SK-N-SH (cell line): Measurements from ENCODE around the gene PTX3. TPM values are rescaled to one million over a fixed set of nuclear protein-coding genes. Genes with fewer than 3 reads are reported as not detected.

Source experiments
- CTCF ChIA-PET: fragments of 300-600, 350-600 bp; formaldehyde crosslinking; extraction: SDS; loops from one replicate; lab custom pipeline; 2021; lab: Yijun Ruan, JAX
- POLR2A ChIA-PET: fragments of 350-600 bp; sonication (Branson Sonifier 250); formaldehyde crosslinking; extraction: SDS; loops from one replicate; lab custom pipeline; 2020; ENCODE audit warnings: antibody characterized with exemption, inconsistent platforms; lab: Yijun Ruan, JAX
- DNase-seq: peaks from one replicate; pipeline ENCODE4 v3.0.0; 2012
- H2AFZ ChIP-seq: fragments of 200-600 bp; sonication (generic); 2 replicates; pipeline ENCODE4 v1.8.1; 2016; ENCODE audit warnings: antibody characterized with exemption, mild to moderate bottlenecking, low read depth
- H3F3A ChIP-seq: fragments of 200-600 bp; sonication (generic); replicated peaks from 2 replicates; pipeline ENCODE3; 2016; ENCODE audit warnings: antibody characterized with exemption, mild to moderate bottlenecking; ENCODE audit not compliant: insufficient read depth
- H3K27ac ChIP-seq, 2 experiments: fragments of 200-500 bp in 1 of 2; fragments of 200-600 bp in 1 of 2; sonication (Bioruptor generic) in 1 of 2; sonication (generic), shearing (Covaris generic) in 1 of 2; 2 replicates each; pipeline versions ENCODE4 v1.5.1 to v1.6.1; 2014 to 2016; ENCODE audit warnings: low read depth in 2 of 2, inconsistent platforms in 1 of 2, low read length in 1 of 2, mild to moderate bottlenecking in 1 of 2, mixed read lengths in 1 of 2
- H3K27me3 ChIP-seq: fragments of 200-600 bp; sonication (generic), shearing (Covaris generic); 2 replicates; pipeline ENCODE4 v1.6.1; 2016; ENCODE audit warnings: mixed run types; ENCODE audit not compliant: insufficient read depth
- H3K36me3 ChIP-seq, 2 experiments: fragments of 200-500 bp in 1 of 2; fragments of 200-600 bp in 1 of 2; sonication (Bioruptor generic) in 1 of 2; sonication (generic) in 1 of 2; replicated peaks in 1 of 2; 2 replicates each; pipeline versions ENCODE3 to v1.5.1; 2014 to 2016; ENCODE audit warnings: low read length in 1 of 2, mild to moderate bottlenecking in 1 of 2; ENCODE audit not compliant: insufficient read depth in 2 of 2, control insufficient read depth in 1 of 2
- H3K4me1 ChIP-seq, 2 experiments: fragments of 200-500 bp in 1 of 2; fragments of 200-600 bp in 1 of 2; sonication (Bioruptor generic) in 1 of 2; sonication (generic), shearing (Covaris generic) in 1 of 2; 2 replicates each; pipeline versions ENCODE4 v1.5.1 to v1.6.1; 2014 to 2016; ENCODE audit warnings: low read depth in 1 of 2, low read length in 1 of 2, mixed run types in 1 of 2; ENCODE audit not compliant: insufficient read depth in 2 of 2, control insufficient read depth in 1 of 2
- H3K4me2 ChIP-seq: fragments of 200-600 bp; sonication (generic), shearing (Covaris generic); 2 replicates; pipeline ENCODE4 v1.6.1; 2017; ENCODE audit warnings: mixed run types
- H3K4me3 ChIP-seq, 2 experiments: fragments of 200-500 bp in 1 of 2; fragments of 200-600 bp in 1 of 2; sonication (Bioruptor generic) in 1 of 2; sonication (generic), shearing (Covaris generic) in 1 of 2; 2 replicates each; pipeline versions ENCODE4 v1.5.1 to v1.8.1; 2014 to 2016; ENCODE audit warnings: low read depth in 2 of 2, inconsistent platforms in 1 of 2, low read length in 1 of 2, mild to moderate bottlenecking in 1 of 2, mixed read lengths in 1 of 2, moderate library complexity in 1 of 2
- H3K79me2 ChIP-seq: fragments of 200-600 bp; sonication (generic); 2 replicates; pipeline ENCODE4 v1.8.1; 2017; ENCODE audit warnings: mild to moderate bottlenecking; ENCODE audit not compliant: insufficient read depth
- H3K9ac ChIP-seq: fragments of 200-600 bp; sonication (generic); 2 replicates; pipeline ENCODE4 v1.6.1; 2017; ENCODE audit warnings: mixed run types
- H3K9me2 ChIP-seq: fragments of 200-600 bp; sonication (generic); 2 replicates; pipeline ENCODE4 v1.6.1; 2017; ENCODE audit warnings: mixed run types
- H3K9me3 ChIP-seq: fragments of 200-600 bp; sonication (generic); 2 replicates; pipeline ENCODE4 v1.6.1; 2017; ENCODE audit warnings: mixed run types, mild to moderate bottlenecking, moderate library complexity
- H4K20me1 ChIP-seq: fragments of 200-600 bp; sonication (generic); 2 replicates; pipeline ENCODE4 v1.6.1; 2017; ENCODE audit warnings: mild to moderate bottlenecking, mixed run types; ENCODE audit not compliant: insufficient read depth
- CHD2 ChIP-seq: fragments of 150-350 bp; IDR thresholded peaks from 2 replicates; pipeline ENCODE4 v1.6.1; 2018; ENCODE audit warnings: low read length; ENCODE audit not compliant: partially characterized antibody
- EZH2phosphoT487 ChIP-seq: fragments of 200-600 bp; sonication (generic); IDR thresholded peaks from 2 replicates; pipeline ENCODE4 v1.6.1; 2017; ENCODE audit warnings: low read depth, mixed run types, mild to moderate bottlenecking, antibody characterized with exemption, moderate library complexity, borderline replicate concordance
- FOXJ3 ChIP-seq: sonication (generic); formaldehyde crosslinking; IDR thresholded peaks from 2 replicates; pipeline ENCODE4 v1.5.1; 2020; ENCODE audit warnings: mild to moderate bottlenecking, missing genetic modification reagents
- FOXM1 ChIP-seq: IDR thresholded peaks from 2 replicates; pipeline ENCODE4 v1.4.0; 2012; ENCODE audit warnings: low read depth, mild to moderate bottlenecking
- GABPA ChIP-seq: IDR thresholded peaks from 2 replicates; pipeline ENCODE4 v1.4.0; 2012; ENCODE audit warnings: low read depth, mild to moderate bottlenecking
- GATA2 ChIP-seq: sonication (generic); formaldehyde crosslinking; IDR thresholded peaks from 2 replicates; pipeline ENCODE4 v1.5.0; 2020; ENCODE audit warnings: mild to moderate bottlenecking, missing genetic modification reagents
- JUND ChIP-seq: IDR thresholded peaks from 2 replicates; pipeline ENCODE4 v1.4.0; 2012
- NFIC ChIP-seq: IDR thresholded peaks from 2 replicates; pipeline ENCODE4 v1.4.0; 2012; ENCODE audit warnings: borderline replicate concordance
- RXRA ChIP-seq: IDR thresholded peaks from 2 replicates; pipeline ENCODE4 v1.4.0; 2012; ENCODE audit warnings: low read depth, mild to moderate bottlenecking, borderline replicate concordance
- SMC3 ChIP-seq: IDR thresholded peaks from 2 replicates; pipeline ENCODE4 v1.6.1; 2012; ENCODE audit warnings: low read depth, low read length, improper control_type of control experiment
- TAF1 ChIP-seq: IDR thresholded peaks from 2 replicates; pipeline ENCODE4 v1.6.1; 2012; ENCODE audit warnings: low read depth, mild to moderate bottlenecking, low read length, moderate library complexity, borderline replicate concordance
- ZBTB33 ChIP-seq: IDR thresholded peaks from 2 replicates; pipeline ENCODE4 v1.4.0; 2012; ENCODE audit warnings: low read depth, borderline replicate concordance
- WGBS: methylation state at CpG from one replicate; pipeline ENCODE4 v1.1.6; 2017; ENCODE audit warnings: low lambda C conversion rate; 5-methylcytosine and 5-hydroxymethylcytosine counted together
- polyA plus RNA-seq, 3 experiments: library from polyadenylated mRNA; depleted of rRNA; stranded (reverse); fragments of >200 nt; gene quantifications; 2 replicates each; pipeline ENCODE4 v1.2.3, GENCODE V29; 2012
- TF ChIP-seq, protein P1 (sequence below): IDR thresholded peaks from 2 replicates; pipeline ENCODE4 v1.4.0; 2012; ENCODE audit warnings: low read depth
- TF ChIP-seq, protein P2 (sequence below): IDR thresholded peaks from 2 replicates; pipeline ENCODE4; 2012

The PTX3 gene
- polyA plus RNA-seq, 1 of the 3 experiments (the other 2 are of a cell fraction): 208 TPM

DNA sequence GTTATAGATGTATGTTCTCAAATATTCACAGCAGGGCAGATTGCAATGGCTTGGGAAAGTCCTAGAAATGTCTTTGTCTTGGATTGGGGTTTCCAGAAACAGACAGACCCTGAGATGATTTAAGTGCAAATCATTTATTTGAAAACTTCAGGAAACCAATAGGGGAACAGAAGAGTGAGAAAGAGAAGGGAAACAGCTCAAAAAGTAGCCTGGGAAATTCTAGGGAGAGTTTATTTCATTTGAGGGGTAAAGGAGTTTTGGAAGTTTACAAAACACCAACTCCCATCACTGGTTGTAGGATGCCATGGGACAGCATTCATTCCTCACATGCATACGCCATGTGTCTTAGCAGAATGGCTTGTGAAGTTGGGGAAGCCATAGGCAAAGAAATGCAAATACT, 32.3 kb upstream of the PTX3 start:
- no peaks in the 10 kb centered on the region for H3F3A ChIP-seq
- DNase-seq: no peak
- H4K20me1 ChIP-seq: no peaks in the 10 kb centered on the region
- no peak overlapping the region for H3K4me3 ChIP-seq
- CTCF ChIA-PET: interaction anchor here (0.9 kb wide), 1 partner anchor 18 kb away, joined by 3 read pairs; no protein-coding TSS in a partner anchor
- no peaks in the 10 kb centered on the region for H3K9me3 ChIP-seq
- H3K4me2 ChIP-seq: no peak overlapping the region
- no peaks in the 10 kb centered on the region for H3K79me2 ChIP-seq
- H3K36me3 ChIP-seq: no peaks in the 10 kb centered on the region
- no peak overlapping the region for H3K9ac ChIP-seq
- POLR2A ChIA-PET: no interaction called here
- H3K4me1 ChIP-seq: no peaks in the 10 kb centered on the region
- H2AFZ ChIP-seq: no peak overlapping the region
- 85% methylated on average over 1 of the region's 1 CpG for WGBS
- no peaks in the 10 kb centered on the region for H3K9me2 ChIP-seq
- H3K27ac ChIP-seq: no peak overlapping the region
- H3K27me3 ChIP-seq: no peaks in the 10 kb centered on the region
- TF ChIP-seq TAF1: no peak
- no peak for TF ChIP-seq JUND
- no peak for TF ChIP-seq RXRA
- TF ChIP-seq, protein P1, sequence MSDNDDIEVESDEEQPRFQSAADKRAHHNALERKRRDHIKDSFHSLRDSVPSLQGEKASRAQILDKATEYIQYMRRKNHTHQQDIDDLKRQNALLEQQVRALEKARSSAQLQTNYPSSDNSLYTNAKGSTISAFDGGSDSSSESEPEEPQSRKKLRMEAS: no peak
- TF ChIP-seq CHD2: no peak
- TF ChIP-seq FOXJ3 (CRISPR knock-in tag): no peak
- no peak for TF ChIP-seq GABPA
- no peak for TF ChIP-seq ZBTB33
- no peak for TF ChIP-seq EZH2phosphoT487
- TF ChIP-seq, protein P2, sequence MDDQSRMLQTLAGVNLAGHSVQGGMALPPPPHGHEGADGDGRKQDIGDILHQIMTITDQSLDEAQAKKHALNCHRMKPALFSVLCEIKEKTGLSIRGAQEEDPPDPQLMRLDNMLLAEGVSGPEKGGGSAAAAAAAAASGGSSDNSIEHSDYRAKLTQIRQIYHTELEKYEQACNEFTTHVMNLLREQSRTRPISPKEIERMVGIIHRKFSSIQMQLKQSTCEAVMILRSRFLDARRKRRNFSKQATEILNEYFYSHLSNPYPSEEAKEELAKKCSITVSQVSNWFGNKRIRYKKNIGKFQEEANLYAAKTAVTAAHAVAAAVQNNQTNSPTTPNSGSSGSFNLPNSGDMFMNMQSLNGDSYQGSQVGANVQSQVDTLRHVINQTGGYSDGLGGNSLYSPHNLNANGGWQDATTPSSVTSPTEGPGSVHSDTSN: no peak
- TF ChIP-seq GATA2 (CRISPR knock-in tag): no peak
- TF ChIP-seq NFIC: no peak
- no peak for TF ChIP-seq FOXM1

DNA sequence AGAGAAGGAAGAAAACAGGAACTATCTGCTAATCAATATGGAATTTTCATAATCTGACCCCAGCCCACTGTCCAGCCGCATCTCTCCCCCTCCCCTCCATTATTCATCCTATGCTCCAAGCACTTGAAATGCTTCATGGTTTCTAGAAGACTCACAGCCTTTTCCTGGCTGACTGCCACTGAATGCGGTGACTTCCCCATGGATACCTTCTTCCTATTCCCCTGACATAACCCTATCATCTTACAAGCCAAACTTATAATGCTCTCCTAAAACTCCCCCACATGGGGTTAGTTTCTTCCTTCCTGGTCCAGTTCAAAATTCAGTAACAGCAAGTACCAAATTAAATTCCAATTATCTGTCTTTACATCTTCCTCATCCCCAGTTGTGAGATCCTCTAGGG, 31.2 kb upstream of the PTX3 start:
- 55% methylated on average over 2 of the region's 2 CpGs for WGBS
- CTCF ChIA-PET: no interaction called here
- TF ChIP-seq SMC3 (no peak), NFIC (peak; percentile 48; the same call in 1 of the 2 replicates)

More for the DNA sequence above, 31.2 kb upstream of the PTX3 start:
- Histone ChIP-seq H2AFZ (no peak overlapping the region), H3K27ac (no peak overlapping the region), H3K4me2 (no peak overlapping the region), H4K20me1 (no peaks in the 10 kb centered on the region), H3K27me3 (no peaks in the 10 kb centered on the region), H3K4me1 (no peaks in the 10 kb centered on the region), H3K9me2 (no peaks in the 10 kb centered on the region), H3K9ac (no peak overlapping the region), H3K4me3 (no peak overlapping the region), H3K79me2 (no peaks in the 10 kb centered on the region), H3F3A (no peaks in the 10 kb centered on the region), H3K9me3 (no peaks in the 10 kb centered on the region), H3K36me3 (no peaks in the 10 kb centered on the region)
- DNase-seq: no peak
- POLR2A ChIA-PET: no interaction called here
